Measurements from ENCODE around the gene GPLD1.
"Not testable (repeated sequence)": the region's sequence is repeated elsewhere in the genome, so short reads cannot be mapped to it uniquely, and the experiment has no call there.

- TF ChIP-seq, protein P1, sequence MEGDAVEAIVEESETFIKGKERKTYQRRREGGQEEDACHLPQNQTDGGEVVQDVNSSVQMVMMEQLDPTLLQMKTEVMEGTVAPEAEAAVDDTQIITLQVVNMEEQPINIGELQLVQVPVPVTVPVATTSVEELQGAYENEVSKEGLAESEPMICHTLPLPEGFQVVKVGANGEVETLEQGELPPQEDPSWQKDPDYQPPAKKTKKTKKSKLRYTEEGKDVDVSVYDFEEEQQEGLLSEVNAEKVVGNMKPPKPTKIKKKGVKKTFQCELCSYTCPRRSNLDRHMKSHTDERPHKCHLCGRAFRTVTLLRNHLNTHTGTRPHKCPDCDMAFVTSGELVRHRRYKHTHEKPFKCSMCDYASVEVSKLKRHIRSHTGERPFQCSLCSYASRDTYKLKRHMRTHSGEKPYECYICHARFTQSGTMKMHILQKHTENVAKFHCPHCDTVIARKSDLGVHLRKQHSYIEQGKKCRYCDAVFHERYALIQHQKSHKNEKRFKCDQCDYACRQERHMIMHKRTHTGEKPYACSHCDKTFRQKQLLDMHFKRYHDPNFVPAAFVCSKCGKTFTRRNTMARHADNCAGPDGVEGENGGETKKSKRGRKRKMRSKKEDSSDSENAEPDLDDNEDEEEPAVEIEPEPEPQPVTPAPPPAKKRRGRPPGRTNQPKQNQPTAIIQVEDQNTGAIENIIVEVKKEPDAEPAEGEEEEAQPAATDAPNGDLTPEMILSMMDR (IDR thresholded peaks at IDR 0.05), result not testable (repeated sequence)
- not testable (repeated sequence) for TF ChIP-seq POLR2A (IDR thresholded peaks at IDR 0.05)
Measured at GRCh38 chr6:24414531-24414930, 74.8 kb downstream of the GPLD1 start.

All from right lobe of liver (tissue), 4 donors.